Measurements from ENCODE around the gene RNFT1. TPM values are rescaled to one million over a fixed set of nuclear protein-coding genes. Genes with fewer than 3 reads are reported as not detected.

RNFT1 gene
- total RNA-seq, 1 donor from 2014 or later, result 32.2 TPM

- intact Hi-C loops (cut with micrococcal nuclease), result loop anchor here (5.0 kb wide), 2 partner anchors 48 to 123 kb away; partner anchors contain the start of gene RNFT1
- Mint-ChIP-seq H3K4me1 (ENCODE audit: low read depth) (peaks cover 6% of the 10 kb centered on the region), H3K4me3 (no peak overlapping the region), H3K9me3 (no peaks in the 10 kb centered on the region), H3K27ac (no peak overlapping the region), H3K27me3 (ENCODE audit: insufficient read depth) (no peaks in the 10 kb centered on the region), H3K36me3 (ENCODE audit: low read depth) (peaks cover 32% of the 10 kb centered on the region)
- no peak for DNase-seq (ENCODE audit: low spot score)
Measured at GRCh38 chr17:59914274-59914854, 50.2 kb downstream of the RNFT1 start.

- H3K27ac Mint-ChIP-seq, result no peak overlapping the region
- H3K36me3 Mint-ChIP-seq (ENCODE audit: low read depth), result peaks cover 14% of the 10 kb centered on the region
- no peak for DNase-seq (ENCODE audit: low spot score)
- intact Hi-C loops (cut with micrococcal nuclease), result no loop called here
- H3K4me1 Mint-ChIP-seq (ENCODE audit: low read depth), result peaks cover 8% of the 10 kb centered on the region
- no peak overlapping the region for H3K4me3 Mint-ChIP-seq
- H3K27me3 Mint-ChIP-seq (ENCODE audit: insufficient read depth), result no peaks in the 10 kb centered on the region
- no peaks in the 10 kb centered on the region for H3K9me3 Mint-ChIP-seq
Measured at GRCh38 chr17:59907467-59907866, 57.1 kb downstream of the RNFT1 start.

- Mint-ChIP-seq H3K4me3 (no peak overlapping the region), H3K4me1 (ENCODE audit: low read depth) (peaks cover 12% of the 10 kb centered on the region), H3K36me3 (ENCODE audit: low read depth) (peaks cover 11% of the 10 kb centered on the region), H3K27me3 (ENCODE audit: insufficient read depth) (no peaks in the 10 kb centered on the region), H3K27ac (peak overlapping the region; percentile 10), H3K9me3 (no peaks in the 10 kb centered on the region)
- no peak for DNase-seq (ENCODE audit: low spot score)
- intact Hi-C loops (cut with micrococcal nuclease), result no loop called here
Measured at GRCh38 chr17:59903455-59903854, 61.1 kb downstream of the RNFT1 start.

Other genes with a start within 250 kb of the RNFT1 start
- gene TUBD1, start 71.8 kb downstream of the RNFT1 start, total RNA-seq, result 12.3 and 13.2 TPM in 2 replicates
- 67.6 and 82.7 TPM in 2 replicates for gene RPS6KB1, start 71.6 kb downstream of the RNFT1 start, total RNA-seq
- 36.5 and 36.9 TPM in 2 replicates for gene HEATR6, start 114.2 kb upstream of the RNFT1 start, total RNA-seq
- gene CA4, start 185.2 kb upstream of the RNFT1 start, total RNA-seq, result not detected in 2 replicates